ENCODE data around the gene ZNF79. TPM values are rescaled to one million over a fixed set of nuclear protein-coding genes. Genes with fewer than 3 reads are reported as not detected.
A peak's percentile ranks its signal among the peaks of the same experiment; 100 is the strongest.

ZNF79 gene
- 1 to 10 TPM; 7.9 to 8.1 TPM for total RNA-seq

GRCh38 chr9:127423934-127424675, at the start of gene ZNF79:
TSS of gene ZNF79 (plus strand) at chr9:127424382. CDS start at chr9:127424788, 406 bp downstream.
- H3K27me3 Mint-ChIP-seq (ENCODE audit: low read depth) = no peaks in the 10 kb centered on the region
- peaks cover 23% of the 10 kb centered on the region for H3K36me3 Mint-ChIP-seq (ENCODE audit: low read depth)
- H3K4me3 Mint-ChIP-seq = peak within 1 kb of the TSS; percentile 98
- CTCF ChIA-PET = interaction anchor here (1.0 to 1.2 kb wide), 4 partner anchors 26 to 36 kb away, joined by 3 to 5 read pairs (median 3); partner anchors contain the start of genes LRSAM1, RPL12 and SLC2A8
- intact Hi-C loops (cut with micrococcal nuclease) = loop anchor here (1.0 to 2.0 kb wide), 5 partner anchors 27 to 510 kb away; partner anchors contain the start of genes LRSAM1, RALGPS1, RPL12 and SLC2A8
- DNase-seq = peak; percentile 94
- H3K27ac Mint-ChIP-seq = peak within 1 kb of the TSS; percentile 95
- H3K9me3 Mint-ChIP-seq = no peaks in the 10 kb centered on the region
- H3K4me1 Mint-ChIP-seq (ENCODE audit: low read depth) = peaks cover 49% of the 10 kb centered on the region

DNA sequence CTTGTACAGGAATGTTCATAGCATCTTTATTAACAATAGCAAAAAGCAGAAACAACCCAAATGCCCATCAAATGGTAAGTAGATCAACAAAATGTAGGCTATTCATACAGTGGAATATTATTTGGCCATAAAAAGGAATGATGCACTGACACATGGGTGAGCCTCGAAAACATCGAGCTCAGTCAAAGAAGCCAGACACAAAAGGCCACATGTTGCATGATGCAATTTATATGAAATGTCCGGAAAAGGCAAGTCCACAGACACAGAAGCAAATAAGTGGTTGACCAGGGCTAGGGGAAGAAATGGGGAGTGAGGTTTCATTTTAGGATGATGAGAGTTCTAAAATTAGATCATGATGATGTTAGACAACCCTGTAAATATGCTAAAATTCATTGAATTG, 43.7 kb upstream of the ZNF79 start:
- Mint-ChIP-seq H3K36me3 (ENCODE audit: low read depth) (no peaks in the 10 kb centered on the region), H3K9me3 (peaks cover 9% of the 10 kb centered on the region), H3K4me3 (no peak overlapping the region), H3K27ac (no peak overlapping the region), H3K4me1 (ENCODE audit: low read depth) (no peaks in the 10 kb centered on the region), H3K27me3 (ENCODE audit: low read depth) (peaks cover 54% of the 10 kb centered on the region)
- no peak for DNase-seq
- CTCF ChIA-PET = no interaction called here
- intact Hi-C loops (cut with micrococcal nuclease) = no loop called here

DNA sequence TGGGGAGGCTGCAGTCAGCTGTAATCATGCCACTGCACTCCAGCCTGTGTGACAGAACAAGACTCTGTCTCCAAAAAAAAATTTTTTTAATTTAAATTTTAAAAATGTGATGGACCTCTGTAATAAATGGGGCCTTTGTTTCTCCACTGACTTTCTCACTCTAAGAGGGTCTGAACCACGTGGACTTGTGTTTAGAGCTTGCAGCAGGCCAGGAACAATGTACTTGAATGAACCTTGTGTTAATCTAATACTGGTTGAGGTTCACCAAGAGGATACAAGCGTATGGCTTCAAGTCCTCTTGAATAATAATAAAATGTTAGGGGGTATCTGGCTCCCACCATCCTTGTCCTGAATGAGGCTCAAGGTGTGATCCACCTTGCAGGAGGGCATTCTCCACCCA, 41.6 kb upstream of the ZNF79 start:
- CTCF ChIA-PET = no interaction called here
- intact Hi-C loops (cut with micrococcal nuclease) = no loop called here
- Mint-ChIP-seq H3K27ac (no peak overlapping the region), H3K4me1 (ENCODE audit: low read depth) (peaks cover 8% of the 10 kb centered on the region), H3K9me3 (peaks cover 9% of the 10 kb centered on the region), H3K36me3 (ENCODE audit: low read depth) (no peaks in the 10 kb centered on the region), H3K27me3 (ENCODE audit: low read depth) (peaks cover 61% of the 10 kb centered on the region), H3K4me3 (no peak overlapping the region)
- no peak for DNase-seq

DNA sequence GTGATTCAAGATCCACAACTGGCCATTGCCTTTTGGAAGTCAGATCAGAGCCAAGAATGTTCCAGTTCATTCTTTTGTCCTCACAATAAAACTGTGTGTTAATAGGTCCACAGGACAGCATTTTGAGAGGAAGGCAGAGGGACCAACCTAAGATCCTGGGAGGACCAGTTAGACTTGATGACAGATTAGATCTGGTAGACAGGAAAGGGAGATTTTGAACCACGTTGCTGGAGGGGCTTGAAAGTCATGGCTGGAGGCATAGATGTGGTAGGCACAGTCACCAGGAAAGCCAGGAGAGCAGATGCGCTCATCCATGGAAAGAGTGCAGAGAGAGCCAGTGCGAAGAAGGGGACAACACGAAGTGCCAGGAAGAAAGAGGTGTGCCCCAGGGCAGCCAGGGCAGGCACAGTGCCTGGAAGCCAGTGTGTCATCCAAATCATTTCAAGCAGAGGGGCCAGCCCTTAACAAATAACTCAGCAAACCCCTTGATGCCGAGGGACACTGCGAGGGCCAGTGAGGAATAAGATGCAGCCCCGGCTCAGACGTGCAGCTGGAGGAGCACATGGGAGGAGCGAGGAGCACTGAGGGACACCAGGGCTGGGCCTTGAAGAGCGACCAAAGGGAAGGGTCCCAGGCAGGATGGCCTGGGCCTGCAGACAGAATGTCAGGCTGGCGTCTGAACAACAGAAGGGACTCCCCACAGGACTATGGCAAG, 40.0 kb upstream of the ZNF79 start:
- Mint-ChIP-seq H3K36me3 (ENCODE audit: low read depth) (no peaks in the 10 kb centered on the region), H3K4me3 (no peak overlapping the region), H3K27ac (no peak overlapping the region), H3K9me3 (peaks cover 6% of the 10 kb centered on the region), H3K4me1 (ENCODE audit: low read depth) (peaks cover 23% of the 10 kb centered on the region), H3K27me3 (ENCODE audit: low read depth) (peaks cover 65% of the 10 kb centered on the region)
- no peak for DNase-seq
- intact Hi-C loops (cut with micrococcal nuclease) = no loop called here
- CTCF ChIA-PET = no interaction called here

DNA sequence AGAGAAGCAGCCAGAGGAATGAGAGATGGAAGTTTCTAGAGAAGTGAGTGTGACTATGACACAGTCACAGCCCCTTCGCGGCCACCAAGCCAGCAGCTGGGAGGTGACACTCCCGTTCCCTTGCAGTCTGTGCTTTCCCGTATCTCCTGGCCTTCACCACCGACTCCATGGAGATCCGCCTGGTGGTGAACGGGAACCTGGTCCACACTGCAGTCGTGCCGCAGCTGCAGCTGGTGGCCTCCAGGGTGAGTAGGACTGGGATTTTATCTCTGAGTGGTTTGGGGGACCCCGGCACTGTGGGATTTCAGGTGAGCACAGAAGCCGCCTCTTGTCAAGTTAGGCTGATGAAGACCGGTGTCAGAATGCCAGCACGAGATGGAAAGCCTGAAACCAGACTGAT, 39.3 kb upstream of the ZNF79 start:
- CTCF ChIA-PET = no interaction called here
- Mint-ChIP-seq H3K4me3 (no peak overlapping the region), H3K9me3 (peaks cover 3% of the 10 kb centered on the region), H3K36me3 (ENCODE audit: low read depth) (no peaks in the 10 kb centered on the region), H3K27ac (no peak overlapping the region), H3K27me3 (ENCODE audit: low read depth) (peaks cover 62% of the 10 kb centered on the region), H3K4me1 (ENCODE audit: low read depth) (peaks cover 27% of the 10 kb centered on the region)
- intact Hi-C loops (cut with micrococcal nuclease) = loop anchor here (5.0 kb wide), 1 partner anchor 663 kb away; no protein-coding TSS in a partner anchor
- no peak for DNase-seq

DNA sequence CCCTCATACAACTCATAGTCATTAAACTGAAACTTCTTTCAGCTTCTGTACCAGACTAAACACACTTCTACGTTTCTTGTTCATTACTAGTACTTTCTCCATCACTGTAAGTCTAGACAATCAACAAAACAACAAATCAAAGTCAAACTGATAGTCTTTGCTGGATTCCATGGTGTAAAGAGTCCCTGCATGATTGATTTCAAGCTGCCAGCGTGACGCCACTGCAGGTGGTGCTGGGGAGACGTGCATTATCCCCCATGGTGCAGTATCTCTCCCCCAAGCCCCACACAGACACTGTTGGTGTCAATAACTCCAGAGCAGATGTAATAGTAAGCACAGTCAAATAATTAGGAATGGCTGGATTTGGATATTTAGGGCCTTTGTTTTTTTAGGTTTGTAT, 37.9 kb upstream of the ZNF79 start:
- Mint-ChIP-seq H3K4me1 (ENCODE audit: low read depth) (peaks cover 33% of the 10 kb centered on the region), H3K4me3 (no peak overlapping the region), H3K9me3 (no peaks in the 10 kb centered on the region), H3K27me3 (ENCODE audit: low read depth) (peaks cover 67% of the 10 kb centered on the region), H3K36me3 (ENCODE audit: low read depth) (no peaks in the 10 kb centered on the region), H3K27ac (no peak overlapping the region)
- intact Hi-C loops (cut with micrococcal nuclease) = loop anchor here (5.0 kb wide), 1 partner anchor 664 kb away; no protein-coding TSS in a partner anchor
- CTCF ChIA-PET = no interaction called here
- DNase-seq = no peak

DNA sequence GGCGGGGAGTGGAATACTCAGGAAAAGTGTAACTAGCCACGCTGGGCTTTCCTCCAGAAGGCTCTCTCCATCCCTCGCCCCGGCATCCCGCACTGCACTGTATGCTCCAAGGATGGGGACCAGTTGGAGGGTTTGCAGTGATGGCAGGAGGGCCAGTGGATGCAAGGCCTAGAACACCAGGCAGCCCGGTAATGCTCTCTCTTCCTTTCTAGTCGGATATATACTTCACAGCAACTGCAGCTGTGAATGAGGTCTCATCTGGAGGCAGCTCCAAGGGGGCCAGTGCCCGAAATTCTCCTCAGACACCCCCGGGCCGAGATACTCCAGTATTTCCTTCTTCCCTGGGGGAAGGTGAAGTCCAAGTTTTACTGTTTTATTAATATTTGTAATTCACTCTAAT, 37.2 kb upstream of the ZNF79 start:
- Mint-ChIP-seq H3K27ac (no peak overlapping the region), H3K36me3 (ENCODE audit: low read depth) (no peaks in the 10 kb centered on the region), H3K9me3 (no peaks in the 10 kb centered on the region), H3K4me1 (ENCODE audit: low read depth) (peaks cover 33% of the 10 kb centered on the region), H3K27me3 (ENCODE audit: low read depth) (peaks cover 67% of the 10 kb centered on the region), H3K4me3 (no peak overlapping the region)
- CTCF ChIA-PET = no interaction called here
- intact Hi-C loops (cut with micrococcal nuclease) = loop anchor here (5.0 kb wide), 1 partner anchor 665 kb away; no protein-coding TSS in a partner anchor
- DNase-seq = no peak

- peaks cover 33% of the 10 kb centered on the region for H3K4me1 Mint-ChIP-seq (ENCODE audit: low read depth)
- H3K27ac Mint-ChIP-seq = peak overlapping the region; percentile 84
- DNase-seq = peak; percentile 97
- CTCF ChIA-PET = interaction anchor here (0.9 to 1.1 kb wide), 4 partner anchors 9 to 173 kb away, joined by 3 to 6 read pairs (median 4); partner anchors contain the start of genes SLC2A8 and ZNF79
- intact Hi-C loops (cut with micrococcal nuclease) = loop anchor here (1.0 to 5.0 kb wide), 8 partner anchors 8 to 666 kb away; partner anchors contain the start of genes LRSAM1 and RPL12
- no peaks in the 10 kb centered on the region for H3K9me3 Mint-ChIP-seq
- H3K4me3 Mint-ChIP-seq = peak overlapping the region; percentile 31
- peaks cover 73% of the 10 kb centered on the region for H3K27me3 Mint-ChIP-seq (ENCODE audit: low read depth)
- H3K36me3 Mint-ChIP-seq (ENCODE audit: low read depth) = no peaks in the 10 kb centered on the region
These were observed 35.9 kb upstream of the ZNF79 start for GRCh38 chr9:127388037-127388855.

DNA sequence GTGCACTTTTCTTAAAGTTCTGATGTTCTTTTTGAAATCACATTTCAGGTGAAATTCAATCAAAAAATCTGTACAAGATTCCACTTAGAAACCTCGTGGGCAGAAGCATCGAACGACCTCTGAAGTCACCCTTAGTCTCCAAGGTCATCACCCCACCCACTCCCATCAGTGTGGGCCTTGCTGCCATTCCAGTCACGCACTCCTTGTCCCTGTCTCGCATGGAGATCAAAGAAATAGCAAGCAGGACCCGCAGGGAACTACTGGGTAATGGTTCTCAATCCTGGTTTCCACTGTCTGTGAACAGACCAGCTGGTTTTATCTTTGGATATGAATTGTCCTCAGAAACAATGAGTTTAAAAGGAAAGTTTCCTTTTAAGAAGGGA, 35.3 kb upstream of the ZNF79 start:
- H3K4me3 Mint-ChIP-seq = no peak overlapping the region
- peaks cover 74% of the 10 kb centered on the region for H3K27me3 Mint-ChIP-seq (ENCODE audit: low read depth)
- DNase-seq = no peak
- intact Hi-C loops (cut with micrococcal nuclease) = loop anchor here (1.0 to 5.0 kb wide), 8 partner anchors 7 to 667 kb away; partner anchors contain the start of genes LRSAM1 and RPL12
- H3K4me1 Mint-ChIP-seq (ENCODE audit: low read depth) = peaks cover 33% of the 10 kb centered on the region
- no peaks in the 10 kb centered on the region for H3K36me3 Mint-ChIP-seq (ENCODE audit: low read depth)
- H3K9me3 Mint-ChIP-seq = no peaks in the 10 kb centered on the region
- peak overlapping the region; percentile 84 for H3K27ac Mint-ChIP-seq
- CTCF ChIA-PET = interaction anchor here (0.8 to 1.0 kb wide), 3 partner anchors 68 to 174 kb away, joined by 3 to 6 read pairs (median 3); no protein-coding TSS in a partner anchor

GRCh38 chr9:127389381-127390247, 34.6 kb upstream of the ZNF79 start:
- CTCF ChIA-PET = interaction anchor here (0.8 kb wide), 1 partner anchor 69 kb away, joined by 3 read pairs; no protein-coding TSS in a partner anchor
- Mint-ChIP-seq H3K27ac (no peak overlapping the region), H3K4me3 (no peak overlapping the region)

DNA sequence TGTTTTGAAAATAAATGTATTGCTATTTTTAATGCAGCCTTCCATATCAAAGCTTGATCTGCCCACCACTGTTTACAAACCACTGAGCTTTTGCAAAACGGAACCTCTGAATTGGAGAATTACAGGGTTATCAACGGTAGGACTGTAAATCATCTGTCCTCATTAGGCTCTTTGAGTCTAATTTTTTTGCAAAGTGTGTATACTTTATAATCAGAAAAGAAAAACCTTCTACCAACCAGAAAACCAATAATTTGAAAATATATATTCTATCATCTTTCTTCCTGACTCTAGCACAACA, 34.0 kb upstream of the ZNF79 start:
- Mint-ChIP-seq H3K9me3 (no peaks in the 10 kb centered on the region), H3K36me3 (ENCODE audit: low read depth) (no peaks in the 10 kb centered on the region), H3K27ac (no peak overlapping the region), H3K4me1 (ENCODE audit: low read depth) (peaks cover 33% of the 10 kb centered on the region), H3K27me3 (ENCODE audit: low read depth) (peaks cover 69% of the 10 kb centered on the region), H3K4me3 (no peak overlapping the region)
- intact Hi-C loops (cut with micrococcal nuclease) = no loop called here
- DNase-seq = no peak
- CTCF ChIA-PET = no interaction called here

More at GRCh38 chr9:127389381-127390247, 34.6 kb upstream of the ZNF79 start:
- Mint-ChIP-seq H3K4me1 (ENCODE audit: low read depth) (peaks cover 33% of the 10 kb centered on the region), H3K36me3 (ENCODE audit: low read depth) (no peaks in the 10 kb centered on the region), H3K27me3 (ENCODE audit: low read depth) (peaks cover 71% of the 10 kb centered on the region), H3K9me3 (no peaks in the 10 kb centered on the region)
- DNase-seq = peak; percentile 38
- intact Hi-C loops (cut with micrococcal nuclease) = loop anchor here (2.0 to 5.0 kb wide), 2 partner anchors 61 to 667 kb away; partner anchors contain the start of genes LRSAM1 and RPL12
